NCI-H510A treated with DMSO at 0.1 percent for 48 hours (cell line): ENCODE measurements around the gene COL4A6.

Experiments
- DNase-seq: peaks from one replicate; lab custom pipeline; 2025; lab: John Stamatoyannopoulos, UW

COL4A6 gene

GRCh38 chrX:108159028-108159670 lies 279.1 kb downstream of the COL4A6 start:
- no peak for DNase-seq

GRCh38 chrX:108157628-108158027 lies 280.6 kb downstream of the COL4A6 start:
- no peak for DNase-seq

GRCh38 chrX:108156934-108157466 lies 281.2 kb downstream of the COL4A6 start:
- no peak for DNase-seq

GRCh38 chrX:108156082-108156481 lies 282.1 kb downstream of the COL4A6 start:
- DNase-seq = no peak

- no peak for DNase-seq
Observed at GRCh38 chrX:108148524-108148923, 289.7 kb downstream of the COL4A6 start.

- peak; percentile 0 for DNase-seq
Observed at GRCh38 chrX:108138814-108139702, 299.2 kb downstream of the COL4A6 start.

- DNase-seq = no peak
Observed at GRCh38 chrX:108134724-108135123, 303.5 kb downstream of the COL4A6 start.

- DNase-seq = no peak
Observed at GRCh38 chrX:108132876-108133275, 305.3 kb downstream of the COL4A6 start.

GRCh38 chrX:108132034-108132433 lies 306.2 kb downstream of the COL4A6 start:
- DNase-seq = no peak

- DNase-seq = no peak
Observed at GRCh38 chrX:108131471-108131870, 306.8 kb downstream of the COL4A6 start.

GRCh38 chrX:108130889-108131288 lies 307.3 kb downstream of the COL4A6 start:
- DNase-seq = no peak

- no peak for DNase-seq
Observed at GRCh38 chrX:108127152-108127551, 311.1 kb downstream of the COL4A6 start.

- DNase-seq = no peak
Observed at GRCh38 chrX:108126661-108127060, 311.6 kb downstream of the COL4A6 start.

- no peak for DNase-seq
Observed at GRCh38 chrX:108123591-108124366, 314.4 kb downstream of the COL4A6 start.

GRCh38 chrX:108122748-108123147 lies 315.5 kb downstream of the COL4A6 start:
- no peak for DNase-seq

- no peak for DNase-seq
Observed at GRCh38 chrX:108121291-108121690, 316.9 kb downstream of the COL4A6 start.

- no peak for DNase-seq
Observed at GRCh38 chrX:108117988-108118387, 320.2 kb downstream of the COL4A6 start.

- DNase-seq = no peak
Observed at GRCh38 chrX:108114541-108114940, 323.7 kb downstream of the COL4A6 start.
